Subcutaneous abdominal adipose tissue (tissue), 5 donors: ENCODE data around the gene CENPP.
"Not testable (repeated sequence)": the region's sequence is repeated elsewhere in the genome, so short reads cannot be mapped to it uniquely, and the experiment has no call there.

Experiments
- H3K27ac ChIP-seq: one replicate; pipeline ENCODE4 v1.7.0; 2013; ENCODE audit warnings: low read depth, mild to moderate bottlenecking, inconsistent platforms, low read length, moderate library complexity
- H3K27me3 ChIP-seq, 5 donors: one replicate each; pipeline ENCODE4 v1.7.0; 2013; ENCODE audit warnings: low read length in 5 of 5, inconsistent platforms in 1 of 5; ENCODE audit not compliant: control insufficient read depth in 5 of 5, insufficient read depth in 4 of 5
- H3K36me3 ChIP-seq, 5 donors: one replicate each; pipeline ENCODE4 v1.7.0; 2013; ENCODE audit warnings: low read length in 5 of 5; ENCODE audit not compliant: control insufficient read depth in 5 of 5, insufficient read depth in 5 of 5
- H3K4me1 ChIP-seq, 5 donors: one replicate each; pipeline ENCODE4 v1.7.0; 2013; ENCODE audit warnings: low read length in 5 of 5, mild to moderate bottlenecking in 3 of 5, moderate library complexity in 1 of 5; ENCODE audit not compliant: control insufficient read depth in 5 of 5, insufficient read depth in 5 of 5
- H3K4me3 ChIP-seq, 5 donors: one replicate each; pipeline ENCODE4 v1.7.0; 2013; ENCODE audit warnings: low read length in 5 of 5, low read depth in 1 of 5
- H3K9ac ChIP-seq, 5 donors: one replicate each; pipeline ENCODE4 v1.7.0; 2013; ENCODE audit warnings: low read length in 5 of 5, mild to moderate bottlenecking in 4 of 5, moderate library complexity in 3 of 5
- H3K9me3 ChIP-seq, 5 donors: one replicate each; pipeline ENCODE4 v1.7.0; 2013; ENCODE audit warnings: low read length in 5 of 5; ENCODE audit not compliant: control insufficient read depth in 5 of 5
- donor health status: healthy.
- donor health status: healthy.
- donor health status: healthy.
- donor health status: healthy.
- donor health status: healthy.

The CENPP gene

DNA sequence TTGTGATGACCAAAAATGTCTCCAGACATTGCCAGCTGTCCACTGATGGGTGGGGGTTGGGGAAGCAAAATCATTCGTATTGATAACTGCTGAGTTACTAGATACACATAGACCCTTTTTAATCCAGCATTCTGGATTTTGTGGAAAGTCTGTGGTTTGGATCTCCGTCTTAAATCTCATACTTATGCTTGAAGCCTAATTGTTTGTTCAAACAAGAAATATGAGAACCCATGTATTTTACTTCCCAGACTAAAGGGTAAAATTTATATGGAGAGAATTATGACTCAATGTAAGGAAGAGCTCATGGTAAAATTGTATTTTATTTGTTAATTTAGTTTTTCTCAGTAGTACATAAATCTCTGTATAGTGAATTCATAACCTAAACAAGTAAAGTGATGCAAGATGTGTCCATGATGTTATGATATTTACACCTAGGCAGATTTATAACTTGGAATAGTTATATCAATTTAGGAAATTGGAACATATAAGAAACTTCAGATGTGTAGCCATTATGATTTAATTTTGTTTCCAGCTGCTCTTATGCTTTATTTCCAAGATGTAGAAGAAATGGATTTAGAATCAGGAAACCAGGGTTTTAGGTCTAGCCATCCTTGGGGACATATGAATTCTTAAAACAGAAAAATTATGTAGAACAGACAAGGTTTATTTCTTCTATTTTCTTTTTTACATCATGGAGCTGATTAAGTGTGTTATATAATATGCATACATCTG lies 83.2 kb downstream of the CENPP start:
- H3K9me3 ChIP-seq: peaks cover 0 to 3% (median 0%) of the 10 kb centered on the region in 5 donors
- H3K4me3 ChIP-seq: no peak overlapping the region

GRCh38 chr9:92411157-92411556 lies 85.4 kb downstream of the CENPP start:
- H3K4me3 ChIP-seq, H3K27me3 ChIP-seq, H3K36me3 ChIP-seq, H3K9ac ChIP-seq, H3K9me3 ChIP-seq, H3K27ac ChIP-seq: not testable (repeated sequence)
- peaks cover 0 to 10% (median 5%) of the 10 kb centered on the region in 5 donors for H3K4me1 ChIP-seq

More for the DNA sequence above, 83.2 kb downstream of the CENPP start:
- no peaks in the 10 kb centered on the region for H3K36me3 ChIP-seq
- peaks cover 0 to 19% (median 12%) of the 10 kb centered on the region in 5 donors for H3K4me1 ChIP-seq
- no peak overlapping the region for H3K27ac ChIP-seq
- no peak overlapping the region for H3K9ac ChIP-seq
- no peaks in the 10 kb centered on the region for H3K27me3 ChIP-seq

DNA sequence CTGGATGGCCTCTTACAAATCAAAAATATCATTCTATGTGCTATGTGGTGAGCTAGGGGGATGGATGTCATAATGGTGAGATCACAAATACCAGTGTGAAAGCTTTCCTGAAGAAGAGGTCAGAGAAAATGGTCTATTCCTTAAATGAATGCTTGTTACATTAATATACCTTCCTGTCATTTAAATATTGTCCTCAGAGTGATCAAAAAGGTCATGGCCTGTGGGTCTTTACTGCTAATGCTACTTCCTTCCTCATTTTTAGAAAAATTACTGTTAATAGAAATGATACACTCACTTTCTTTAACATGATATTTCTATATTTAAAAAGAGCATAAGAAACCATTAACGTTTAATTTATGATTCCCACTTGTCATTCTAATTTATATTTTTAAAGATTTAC lies 88.8 kb downstream of the CENPP start:
- no peaks in the 10 kb centered on the region for H3K27me3 ChIP-seq
- H3K4me3 ChIP-seq: no peak overlapping the region
- no peaks in the 10 kb centered on the region for H3K36me3 ChIP-seq
- H3K9me3 ChIP-seq: peaks cover 0 to 3% (median 0%) of the 10 kb centered on the region in 5 donors
- no peak overlapping the region for H3K27ac ChIP-seq
- no peak overlapping the region for H3K9ac ChIP-seq
- H3K4me1 ChIP-seq: peaks cover 0 to 3% (median 0%) of the 10 kb centered on the region in 5 donors

- Histone ChIP-seq H3K27me3 (no peaks in the 10 kb centered on the region), H3K27ac (no peak overlapping the region), H3K36me3 (no peaks in the 10 kb centered on the region), H3K4me3 (peak overlapping the region in 4 of 5 donors; percentile 10 to 47 (median 26)), H3K4me1 (peaks cover 0 to 3% (median 0%) of the 10 kb centered on the region in 5 donors), H3K9ac (no peak overlapping the region), H3K9me3 (no peaks in the 10 kb centered on the region)
Observed at GRCh38 chr9:92422611-92423338, 97.0 kb downstream of the CENPP start.

- Histone ChIP-seq H3K27ac (no peak overlapping the region), H3K27me3 (no peaks in the 10 kb centered on the region), H3K9me3 (no peaks in the 10 kb centered on the region), H3K36me3 (no peaks in the 10 kb centered on the region), H3K9ac (no peak overlapping the region), H3K4me1 (peaks cover 0 to 3% (median 0%) of the 10 kb centered on the region in 5 donors), H3K4me3 (peak overlapping the region in 3 of 5 donors; percentile 10 to 47 (median 30))
Observed at GRCh38 chr9:92423612-92424011, 97.9 kb downstream of the CENPP start.

DNA sequence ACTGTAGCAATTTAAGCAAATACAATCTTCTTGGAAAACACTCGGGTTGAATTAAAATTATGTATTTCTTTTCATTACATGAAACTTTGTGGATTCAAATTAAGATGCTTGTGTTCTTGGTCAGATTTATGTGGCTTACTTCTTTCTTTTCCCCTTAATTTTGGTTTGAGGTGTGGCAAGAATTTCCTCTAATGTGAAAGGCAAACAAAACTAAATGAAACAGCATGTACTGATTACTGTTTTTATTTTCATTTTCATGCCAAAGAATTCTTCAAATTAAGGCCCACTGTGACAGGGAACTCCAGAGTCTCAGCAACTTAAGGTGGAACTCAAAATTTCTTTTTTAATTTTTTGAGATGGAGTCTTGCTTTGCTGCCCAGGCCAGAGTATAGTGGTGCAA lies 98.6 kb downstream of the CENPP start, which contains the start of gene OMD:
OMD (minus strand) TSS at position 132 of the 400 bp plus-strand sequence. CDS start 6,913 bp downstream, outside the sequence.
- Histone ChIP-seq H3K27me3 (no peaks in the 10 kb centered on the region), H3K4me3 (peak within 1 kb of the TSS in 3 of 5 donors; percentile 10 to 47 (median 30)), H3K9me3 (no peaks in the 10 kb centered on the region), H3K4me1 (peaks cover 0 to 3% (median 0%) of the 10 kb centered on the region in 5 donors), H3K9ac (no peak within 1 kb of the TSS), H3K27ac (no peak within 1 kb of the TSS), H3K36me3 (no peaks in the 10 kb centered on the region)

DNA sequence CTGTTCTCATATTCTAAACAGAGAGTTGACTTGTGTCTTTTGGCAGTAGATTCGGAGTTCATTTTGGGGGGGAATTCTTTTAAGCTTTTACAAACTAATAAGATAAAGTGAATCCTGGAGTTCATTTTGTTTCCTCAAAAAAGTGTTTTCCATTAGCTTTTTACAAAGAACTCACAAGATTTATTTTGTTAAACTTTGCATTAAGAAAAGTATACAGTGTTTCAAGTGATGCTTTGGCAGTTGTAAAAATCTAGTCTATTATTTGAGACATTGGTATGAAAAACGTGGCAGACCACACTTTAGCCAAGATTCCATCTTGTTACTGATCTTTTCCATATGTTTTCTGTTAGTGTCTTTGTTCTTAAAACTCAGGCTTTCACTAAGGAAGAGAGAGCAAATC lies 99.7 kb downstream of the CENPP start:
- H3K27ac ChIP-seq: no peak overlapping the region
- peaks cover 0 to 3% (median 0%) of the 10 kb centered on the region in 5 donors for H3K4me1 ChIP-seq
- no peak overlapping the region for H3K9ac ChIP-seq
- no peak overlapping the region for H3K4me3 ChIP-seq
- H3K27me3 ChIP-seq: no peaks in the 10 kb centered on the region
- no peaks in the 10 kb centered on the region for H3K36me3 ChIP-seq
- no peaks in the 10 kb centered on the region for H3K9me3 ChIP-seq

DNA sequence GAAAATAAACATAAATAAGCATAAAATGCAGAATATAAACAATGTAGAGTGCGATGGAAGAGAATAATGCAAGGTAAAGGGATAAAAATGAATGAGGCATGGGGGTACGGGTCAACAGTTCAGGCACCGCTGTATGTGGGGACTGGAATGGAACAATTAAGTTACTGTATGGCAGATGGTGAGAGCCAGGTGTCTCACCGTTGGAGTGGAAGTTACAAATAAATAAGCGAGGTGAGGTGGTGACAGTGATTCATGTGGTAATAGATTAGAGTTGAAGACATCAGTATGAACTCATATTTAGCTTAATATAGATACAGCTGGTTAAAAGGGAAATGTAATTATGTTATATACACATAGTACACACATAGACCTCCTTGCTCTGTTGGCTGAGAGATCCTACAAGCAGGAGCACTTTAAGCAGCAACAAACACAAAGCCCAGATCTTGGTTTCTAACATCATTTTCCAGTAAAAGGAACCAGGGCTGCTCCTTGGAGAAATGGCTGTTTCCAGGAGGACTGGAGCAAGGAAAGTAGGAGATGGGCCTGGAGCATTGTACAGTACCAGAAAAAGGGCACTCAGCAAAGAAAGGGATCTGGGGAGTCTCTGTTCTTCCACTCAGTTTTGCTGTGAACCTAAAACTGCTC lies 100.9 kb downstream of the CENPP start:
- H3K36me3 ChIP-seq: no peaks in the 10 kb centered on the region
- no peaks in the 10 kb centered on the region for H3K9me3 ChIP-seq
- H3K27ac ChIP-seq: no peak overlapping the region
- no peak overlapping the region for H3K9ac ChIP-seq
- peaks cover 0 to 3% (median 0%) of the 10 kb centered on the region in 5 donors for H3K4me1 ChIP-seq
- H3K4me3 ChIP-seq: no peak overlapping the region
- H3K27me3 ChIP-seq: no peaks in the 10 kb centered on the region

GRCh38 chr9:92429836-92430235 lies 104.1 kb downstream of the CENPP start:
- Histone ChIP-seq H3K9me3 (no peaks in the 10 kb centered on the region), H3K4me3 (no peak overlapping the region), H3K27me3 (no peaks in the 10 kb centered on the region), H3K9ac (no peak overlapping the region), H3K4me1 (peaks cover 0 to 10% (median 0%) of the 10 kb centered on the region in 5 donors), H3K36me3 (no peaks in the 10 kb centered on the region), H3K27ac (no peak overlapping the region)

DNA sequence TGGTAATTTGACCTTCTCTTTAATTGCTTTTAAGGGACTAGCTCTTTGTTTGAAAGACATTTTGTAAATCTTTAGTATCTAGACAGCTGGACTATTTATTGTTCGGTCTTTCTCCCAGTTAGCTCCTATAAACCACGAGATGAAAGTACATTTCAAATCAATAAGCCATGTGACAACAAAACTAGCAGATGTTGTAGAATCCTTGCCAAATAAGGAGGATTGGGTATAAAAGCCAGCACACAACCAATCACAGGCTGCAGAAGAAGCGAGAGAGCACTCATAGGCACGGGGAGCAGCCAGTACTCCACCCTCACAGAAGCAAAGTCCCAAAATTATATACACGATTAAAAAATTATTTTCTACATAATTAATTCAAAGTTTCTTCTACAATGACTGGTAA lies 106.6 kb downstream of the CENPP start:
- Histone ChIP-seq H3K9me3 (no peaks in the 10 kb centered on the region), H3K36me3 (no peaks in the 10 kb centered on the region), H3K4me1 (peaks cover 0 to 6% (median 0%) of the 10 kb centered on the region in 5 donors), H3K9ac (no peak overlapping the region), H3K27ac (no peak overlapping the region), H3K27me3 (no peaks in the 10 kb centered on the region), H3K4me3 (peak overlapping the region in 3 of 5 donors; percentile 6 to 53 (median 48))
